ENCODE data around the gene RFXANK. TPM values are rescaled to one million over a fixed set of nuclear protein-coding genes. Genes with fewer than 3 reads are reported as not detected.
"Not testable (repeated sequence)": the region's sequence is repeated elsewhere in the genome, so short reads cannot be mapped to it uniquely, and the experiment has no call there.

Gene RFXANK
- total RNA-seq, 1 donor from 2014 or later = 31.2 TPM

- no peak overlapping the region for H3K27ac ChIP-seq
- no peaks in the 10 kb centered on the region for H3K79me2 ChIP-seq (ENCODE audit: low read depth)
- no peak overlapping the region for H3K4me2 ChIP-seq
- no peaks in the 10 kb centered on the region for H3K4me1 ChIP-seq
- no peak overlapping the region for H3K9ac ChIP-seq
- Mint-ChIP-seq H3K4me3 (no peak overlapping the region), H3K4me1 (no peaks in the 10 kb centered on the region), H3K27ac (peak overlapping the region; percentile 21), H3K27me3 (ENCODE audit: insufficient read depth, low read depth) (peaks cover 2% of the 10 kb centered on the region), H3K9me3 (no peaks in the 10 kb centered on the region), H3K36me3 (no peaks in the 10 kb centered on the region)
- TF ChIP-seq CTCF (IDR thresholded peaks at IDR 0.05) (peak; percentile 91), EZH2 (IDR thresholded peaks at IDR 0.05) (no peak), EZH2phosphoT487 (IDR thresholded peaks at IDR 0.05) (no peak)
- H3K4me3 ChIP-seq = no peak overlapping the region
- H4K20me1 ChIP-seq (ENCODE audit: low read depth) = no peaks in the 10 kb centered on the region
- DNase-seq (ENCODE audit: low spot score) = peak; percentile 72
- no peaks in the 10 kb centered on the region for H3F3A ChIP-seq (ENCODE audit: low read depth)
- H3K27me3 ChIP-seq = peaks cover 9% of the 10 kb centered on the region
- no peak overlapping the region for H2AFZ ChIP-seq (replicated peaks)
- H3K9me3 ChIP-seq (ENCODE audit: low read depth) = no peaks in the 10 kb centered on the region
- H3K36me3 ChIP-seq = no peaks in the 10 kb centered on the region
Observed at GRCh38 chr19:19145684-19146608, 46.1 kb upstream of the RFXANK start.

GRCh38 chr19:19146865-19147264 lies 45.2 kb upstream of the RFXANK start:
- TF ChIP-seq EZH2 (IDR thresholded peaks at IDR 0.05) = no peak
- no peak for TF ChIP-seq CTCF (IDR thresholded peaks at IDR 0.05)
- TF ChIP-seq EZH2phosphoT487 (IDR thresholded peaks at IDR 0.05) = no peak

GRCh38 chr19:19147344-19147743 lies 44.7 kb upstream of the RFXANK start:
- H2AFZ ChIP-seq (replicated peaks) = no peak overlapping the region
- H3K9me3 ChIP-seq (ENCODE audit: low read depth) = no peaks in the 10 kb centered on the region
- Mint-ChIP-seq H3K27me3 (ENCODE audit: insufficient read depth, low read depth) (peaks cover 4% of the 10 kb centered on the region), H3K4me1 (no peaks in the 10 kb centered on the region), H3K9me3 (no peaks in the 10 kb centered on the region), H3K36me3 (no peaks in the 10 kb centered on the region), H3K27ac (no peak overlapping the region), H3K4me3 (no peak overlapping the region)
- no peak overlapping the region for H3K4me3 ChIP-seq
- H3K4me1 ChIP-seq = no peaks in the 10 kb centered on the region
- no peak overlapping the region for H3K9ac ChIP-seq
- no peaks in the 10 kb centered on the region for H3K27me3 ChIP-seq
- H3K79me2 ChIP-seq (ENCODE audit: low read depth) = no peaks in the 10 kb centered on the region
- no peaks in the 10 kb centered on the region for H3F3A ChIP-seq (ENCODE audit: low read depth)
- no peak overlapping the region for H3K27ac ChIP-seq
- H3K4me2 ChIP-seq = no peak overlapping the region
- H4K20me1 ChIP-seq (ENCODE audit: low read depth) = no peaks in the 10 kb centered on the region
- DNase-seq (ENCODE audit: low spot score) = no peak
- H3K36me3 ChIP-seq = no peaks in the 10 kb centered on the region
- TF ChIP-seq EZH2phosphoT487 (IDR thresholded peaks at IDR 0.05) (no peak), CTCF (IDR thresholded peaks at IDR 0.05) (no peak), EZH2 (IDR thresholded peaks at IDR 0.05) (no peak)

More at GRCh38 chr19:19146865-19147264, 45.2 kb upstream of the RFXANK start:
- H3K36me3 Mint-ChIP-seq = no peaks in the 10 kb centered on the region
- H3K4me3 Mint-ChIP-seq = no peak overlapping the region
- Histone ChIP-seq H3K27ac (no peak overlapping the region), H4K20me1 (ENCODE audit: low read depth) (no peaks in the 10 kb centered on the region), H3K36me3 (no peaks in the 10 kb centered on the region), H3K4me2 (no peak overlapping the region), H3K4me3 (no peak overlapping the region), H3K9me3 (ENCODE audit: low read depth) (no peaks in the 10 kb centered on the region), H3F3A (ENCODE audit: low read depth) (no peaks in the 10 kb centered on the region), H3K27me3 (no peaks in the 10 kb centered on the region), H2AFZ (replicated peaks) (no peak overlapping the region), H3K79me2 (ENCODE audit: low read depth) (no peaks in the 10 kb centered on the region), H3K4me1 (no peaks in the 10 kb centered on the region), H3K9ac (no peak overlapping the region)
- no peaks in the 10 kb centered on the region for H3K9me3 Mint-ChIP-seq
- DNase-seq (ENCODE audit: low spot score) = no peak
- H3K4me1 Mint-ChIP-seq = no peaks in the 10 kb centered on the region
- no peak overlapping the region for H3K27ac Mint-ChIP-seq
- H3K27me3 Mint-ChIP-seq (ENCODE audit: insufficient read depth, low read depth) = peaks cover 4% of the 10 kb centered on the region

GRCh38 chr19:19148504-19148903 lies 43.6 kb upstream of the RFXANK start:
- not testable (repeated sequence) for H3K9me3 Mint-ChIP-seq; H3K79me2 ChIP-seq (ENCODE audit: low read depth); H3K27ac ChIP-seq; H3K27me3 ChIP-seq; H3K36me3 Mint-ChIP-seq; H3K4me1 Mint-ChIP-seq; H3K9me3 ChIP-seq (ENCODE audit: low read depth); H3K4me3 Mint-ChIP-seq; H3K4me1 ChIP-seq; DNase-seq (ENCODE audit: low spot score); H3K4me2 ChIP-seq; H3K36me3 ChIP-seq; H3K27ac Mint-ChIP-seq; H3F3A ChIP-seq (ENCODE audit: low read depth); H3K9ac ChIP-seq; H2AFZ ChIP-seq (replicated peaks); H3K27me3 Mint-ChIP-seq (ENCODE audit: insufficient read depth, low read depth); H4K20me1 ChIP-seq (ENCODE audit: low read depth); H3K4me3 ChIP-seq

Measured in neural progenitor cell (in vitro differentiated cells).